IPS-18a (cell line): Measurements from ENCODE around the gene JOSD2.

Source experiments
- H3K27ac ChIP-seq: one replicate; pipeline ENCODE4 v1.5.1; 2013; ENCODE audit warnings: low read length
- H3K27me3 ChIP-seq: one replicate; pipeline ENCODE4 v1.6.1; 2013; ENCODE audit warnings: mild to moderate bottlenecking, low read length; ENCODE audit not compliant: control insufficient read depth, insufficient read depth
- H3K36me3 ChIP-seq: one replicate; pipeline ENCODE4 v1.6.1; 2013; ENCODE audit warnings: low read depth, low read length; ENCODE audit not compliant: control insufficient read depth
- H3K4me1 ChIP-seq: one replicate; pipeline ENCODE4 v1.6.1; 2013; ENCODE audit warnings: low read depth, low read length; ENCODE audit not compliant: control insufficient read depth
- H3K4me3 ChIP-seq: one replicate; pipeline ENCODE4 v1.5.1; 2013; ENCODE audit warnings: low read length
- H3K9ac ChIP-seq: one replicate; pipeline ENCODE4 v1.6.1; 2013; ENCODE audit warnings: mild to moderate bottlenecking, low read length, moderate library complexity
- H3K9me3 ChIP-seq: one replicate; pipeline ENCODE4 v1.6.1; 2013; ENCODE audit warnings: low read depth, low read length; ENCODE audit not compliant: control insufficient read depth

JOSD2 gene

DNA sequence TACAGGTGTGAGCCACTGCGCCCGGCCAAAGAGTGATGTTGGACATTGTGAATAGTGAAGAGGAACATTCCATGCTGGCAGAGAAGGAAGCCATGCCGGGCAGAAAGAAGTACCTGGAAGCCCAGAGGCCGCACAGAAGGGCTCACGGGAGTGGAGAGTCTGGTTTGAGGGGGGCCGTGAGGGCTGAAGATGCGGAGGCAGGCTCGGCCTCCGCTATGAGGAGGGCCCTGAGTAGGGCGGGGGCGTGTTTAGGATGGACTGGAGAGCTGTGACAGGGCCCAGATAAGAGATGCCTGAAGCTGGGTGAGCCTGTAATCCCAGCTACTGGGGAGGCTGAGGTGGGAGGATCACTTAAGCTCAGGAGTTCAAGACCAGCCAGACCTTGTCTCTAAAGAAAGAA is 1.6 kb downstream of the JOSD2 start:
- H3K9ac ChIP-seq, result no peak overlapping the region
- H3K36me3 ChIP-seq, result no peaks in the 10 kb centered on the region
- H3K4me1 ChIP-seq, result no peaks in the 10 kb centered on the region
- no peak overlapping the region for H3K4me3 ChIP-seq
- peaks cover 20% of the 10 kb centered on the region for H3K27me3 ChIP-seq
- no peaks in the 10 kb centered on the region for H3K9me3 ChIP-seq
- H3K27ac ChIP-seq, result no peak overlapping the region

DNA sequence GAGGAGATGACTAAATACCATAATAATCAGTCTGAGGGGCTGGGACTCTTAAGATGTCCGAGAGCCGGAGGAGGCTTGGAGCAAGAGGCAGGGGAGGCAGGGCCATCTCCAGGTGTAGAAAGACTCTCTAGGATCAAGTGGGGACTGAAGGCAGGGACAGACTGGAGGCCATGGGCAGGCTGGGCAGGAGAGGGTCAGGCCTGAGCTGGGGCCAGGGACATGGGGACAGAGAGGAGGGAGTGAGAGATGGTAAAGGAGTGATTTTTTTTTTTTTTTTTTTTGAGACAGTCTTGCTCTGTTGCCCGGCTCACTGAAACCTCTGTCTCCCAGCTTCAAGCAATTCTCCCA is 2.2 kb downstream of the JOSD2 start:
- H3K4me3 ChIP-seq, result no peak overlapping the region
- no peaks in the 10 kb centered on the region for H3K4me1 ChIP-seq
- no peak overlapping the region for H3K27ac ChIP-seq
- H3K27me3 ChIP-seq, result peaks cover 20% of the 10 kb centered on the region
- no peaks in the 10 kb centered on the region for H3K36me3 ChIP-seq
- H3K9me3 ChIP-seq, result no peaks in the 10 kb centered on the region
- H3K9ac ChIP-seq, result no peak overlapping the region

DNA sequence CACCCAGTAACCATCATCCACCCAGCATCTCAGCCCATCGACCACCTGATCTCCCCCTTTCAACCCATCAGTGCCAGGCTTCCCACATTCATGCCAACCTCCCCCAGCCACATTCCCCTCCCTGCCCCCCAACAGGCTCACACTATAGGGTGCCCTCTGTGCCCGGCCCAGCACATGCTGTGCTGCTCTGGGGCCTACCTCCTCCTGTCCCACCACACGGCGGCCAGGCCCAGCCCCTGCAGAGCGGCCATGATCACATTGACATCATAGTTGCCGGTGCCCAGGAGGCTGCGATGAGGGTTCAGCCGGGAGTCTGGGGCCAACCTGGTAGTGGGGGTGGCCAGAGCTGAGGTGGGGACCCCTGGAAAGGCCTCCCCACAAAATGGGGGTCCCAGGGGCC is 3.6 kb downstream of the JOSD2 start:
- no peaks in the 10 kb centered on the region for H3K36me3 ChIP-seq
- no peak overlapping the region for H3K4me3 ChIP-seq
- no peak overlapping the region for H3K27ac ChIP-seq
- H3K9ac ChIP-seq, result no peak overlapping the region
- H3K9me3 ChIP-seq, result no peaks in the 10 kb centered on the region
- no peaks in the 10 kb centered on the region for H3K4me1 ChIP-seq
- H3K27me3 ChIP-seq, result peaks cover 20% of the 10 kb centered on the region

DNA sequence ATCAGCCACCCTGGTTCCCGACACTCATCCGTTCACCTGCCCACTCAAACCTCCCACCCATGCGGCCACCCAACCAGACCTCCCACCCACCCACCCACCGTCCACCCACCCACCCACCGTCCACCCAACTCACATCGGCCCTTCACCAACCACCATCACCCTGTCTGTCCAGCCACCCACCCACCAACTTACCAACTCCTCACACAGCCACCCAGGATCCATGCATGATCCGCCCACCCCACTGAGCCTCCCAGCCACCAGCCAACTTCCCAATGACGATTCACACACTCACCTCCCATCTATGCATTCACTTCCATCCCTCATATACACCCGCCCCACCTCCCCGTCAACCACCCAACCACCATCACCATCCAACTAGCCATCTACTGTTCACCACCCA is 4.3 kb downstream of the JOSD2 start:
- Histone ChIP-seq H3K27me3 (peaks cover 20% of the 10 kb centered on the region), H3K4me3 (no peak overlapping the region), H3K27ac (no peak overlapping the region), H3K9ac (no peak overlapping the region), H3K9me3 (no peaks in the 10 kb centered on the region), H3K4me1 (no peaks in the 10 kb centered on the region), H3K36me3 (no peaks in the 10 kb centered on the region)

DNA sequence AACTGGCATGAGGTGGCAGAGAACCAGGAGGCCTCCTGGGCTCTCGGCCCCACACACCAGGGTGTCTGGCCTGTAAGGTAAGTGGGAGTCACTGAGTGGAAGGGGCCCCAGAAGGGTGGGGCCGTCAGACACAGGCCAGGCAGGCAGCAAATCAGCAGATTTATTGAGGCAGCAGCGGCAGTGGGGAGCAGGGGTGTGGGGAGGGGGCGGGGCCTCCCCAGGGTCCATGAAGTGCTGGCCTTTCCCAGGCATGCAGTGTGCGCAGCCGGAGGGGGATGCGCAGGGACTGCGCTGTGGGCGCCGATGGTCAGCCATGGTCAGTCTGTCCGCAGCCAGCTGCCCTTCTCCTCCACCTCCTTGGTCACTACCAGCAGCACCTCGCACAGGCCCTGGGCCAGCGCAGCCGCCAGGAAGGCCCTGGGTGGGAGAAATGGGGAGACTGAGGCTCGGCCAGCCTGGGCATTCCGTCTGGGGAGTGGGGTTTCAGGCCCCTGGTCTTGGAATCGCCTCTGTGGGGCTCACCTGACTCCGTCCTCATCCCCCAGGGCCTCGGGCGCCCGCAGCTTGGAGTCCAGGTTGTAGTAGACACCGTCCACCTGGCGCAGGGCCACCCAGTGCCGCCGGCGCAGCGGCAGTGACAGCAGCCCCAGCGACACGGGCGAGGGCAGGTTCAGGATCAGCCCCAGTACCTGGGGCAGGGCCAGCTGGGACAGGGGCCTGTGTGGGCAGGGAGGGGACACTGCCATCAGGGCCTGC is 5.0 kb downstream of the JOSD2 start:
- no peak overlapping the region for H3K27ac ChIP-seq
- no peak overlapping the region for H3K4me3 ChIP-seq
- H3K9me3 ChIP-seq, result no peaks in the 10 kb centered on the region
- H3K4me1 ChIP-seq, result no peaks in the 10 kb centered on the region
- no peaks in the 10 kb centered on the region for H3K36me3 ChIP-seq
- H3K9ac ChIP-seq, result no peak overlapping the region
- peaks cover 24% of the 10 kb centered on the region for H3K27me3 ChIP-seq

DNA sequence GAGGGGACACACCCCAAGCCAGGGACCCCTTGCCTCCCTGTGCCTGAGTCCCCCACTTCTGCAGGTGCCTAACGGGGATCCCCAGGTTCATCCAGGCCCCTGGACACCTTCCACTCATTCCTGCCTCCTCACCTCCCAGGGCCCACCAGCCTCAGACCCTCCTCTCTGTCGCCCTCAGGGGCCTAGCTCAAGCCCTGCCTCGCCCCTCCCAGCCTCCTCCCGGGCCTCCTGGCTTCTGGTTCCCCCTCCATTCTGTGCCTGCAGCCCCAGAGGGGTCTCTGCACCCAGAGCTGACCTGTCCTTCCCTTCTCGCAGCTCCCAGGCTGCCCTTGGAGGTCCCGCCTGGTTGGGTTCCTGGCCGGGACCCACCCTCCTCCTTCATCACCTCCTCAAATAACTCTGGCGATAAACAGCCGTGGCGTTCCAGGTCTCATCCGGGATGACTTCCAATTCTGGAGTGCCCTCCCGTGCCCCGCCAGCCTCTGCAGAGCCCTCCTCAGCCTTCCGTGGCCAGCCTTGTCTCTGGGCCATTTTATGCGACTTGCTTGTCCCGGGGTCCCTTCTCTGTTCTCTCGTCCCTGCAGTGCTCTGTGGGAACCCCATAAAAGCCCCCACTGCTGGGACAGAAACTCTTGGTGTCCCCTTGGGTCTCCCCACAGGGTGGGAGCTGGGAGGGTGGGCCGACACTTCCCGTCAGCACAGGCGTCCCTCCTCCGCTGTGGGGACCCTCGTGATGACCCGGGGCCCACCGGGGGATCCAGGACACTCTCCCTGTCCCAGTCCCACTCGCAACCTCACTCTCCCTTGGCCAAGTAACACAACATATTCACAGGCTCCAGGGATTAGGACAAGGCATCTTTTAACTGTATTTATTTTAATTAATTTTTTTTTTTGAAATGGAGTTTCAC is 9.2 kb downstream of the JOSD2 start:
- H3K9me3 ChIP-seq, result no peaks in the 10 kb centered on the region
- H3K27me3 ChIP-seq, result peaks cover 43% of the 10 kb centered on the region
- H3K9ac ChIP-seq, result no peak overlapping the region
- no peak overlapping the region for H3K4me3 ChIP-seq
- no peak overlapping the region for H3K27ac ChIP-seq
- H3K4me1 ChIP-seq, result peaks cover 3% of the 10 kb centered on the region
- no peaks in the 10 kb centered on the region for H3K36me3 ChIP-seq

DNA sequence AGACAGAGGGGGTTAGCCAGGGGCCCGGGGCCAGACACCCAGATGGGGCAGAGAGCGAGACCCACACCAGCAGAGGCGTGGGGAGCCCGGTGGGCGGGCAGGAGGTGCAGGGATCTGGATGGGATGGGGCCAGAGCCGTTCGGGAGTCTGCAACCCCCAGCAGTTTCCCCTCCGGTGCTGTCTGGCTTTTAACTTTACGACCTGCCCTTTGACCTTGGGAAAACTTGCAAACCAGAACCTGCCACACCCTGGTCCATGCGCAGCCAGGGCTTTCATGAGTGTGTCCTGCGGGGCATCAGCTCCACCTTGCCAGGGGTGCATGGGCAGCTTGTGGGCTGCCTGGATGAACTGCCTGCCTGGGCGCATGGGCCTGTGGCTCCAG is 9.8 kb downstream of the JOSD2 start:
- Histone ChIP-seq H3K4me1 (peaks cover 3% of the 10 kb centered on the region), H3K36me3 (no peaks in the 10 kb centered on the region), H3K4me3 (no peak overlapping the region), H3K9ac (no peak overlapping the region), H3K9me3 (no peaks in the 10 kb centered on the region), H3K27ac (no peak overlapping the region), H3K27me3 (peaks cover 48% of the 10 kb centered on the region)

DNA sequence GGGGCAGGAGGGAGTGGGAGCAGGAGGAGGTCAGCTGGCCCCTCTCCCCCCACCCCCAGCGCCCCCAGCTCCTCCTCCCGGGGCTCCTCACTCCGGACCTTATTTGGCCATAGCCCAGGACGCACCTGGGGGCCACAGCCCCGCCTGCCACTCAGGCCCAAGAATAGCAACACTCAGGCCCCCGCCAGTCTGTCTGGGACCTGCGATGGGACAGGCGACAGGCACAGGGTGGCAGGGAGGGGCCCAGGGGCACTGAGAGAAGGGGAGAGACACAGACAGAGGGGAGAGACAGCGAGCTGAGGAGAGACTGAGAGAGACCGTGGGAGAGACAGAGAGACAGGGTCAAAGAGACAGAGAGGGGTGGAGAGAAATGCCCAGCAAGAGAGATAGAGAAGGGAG is 10.2 kb downstream of the JOSD2 start:
- Histone ChIP-seq H3K9me3 (no peaks in the 10 kb centered on the region), H3K36me3 (no peaks in the 10 kb centered on the region), H3K27ac (no peak overlapping the region), H3K4me3 (no peak overlapping the region), H3K27me3 (peaks cover 52% of the 10 kb centered on the region), H3K9ac (no peak overlapping the region), H3K4me1 (peaks cover 3% of the 10 kb centered on the region)

DNA sequence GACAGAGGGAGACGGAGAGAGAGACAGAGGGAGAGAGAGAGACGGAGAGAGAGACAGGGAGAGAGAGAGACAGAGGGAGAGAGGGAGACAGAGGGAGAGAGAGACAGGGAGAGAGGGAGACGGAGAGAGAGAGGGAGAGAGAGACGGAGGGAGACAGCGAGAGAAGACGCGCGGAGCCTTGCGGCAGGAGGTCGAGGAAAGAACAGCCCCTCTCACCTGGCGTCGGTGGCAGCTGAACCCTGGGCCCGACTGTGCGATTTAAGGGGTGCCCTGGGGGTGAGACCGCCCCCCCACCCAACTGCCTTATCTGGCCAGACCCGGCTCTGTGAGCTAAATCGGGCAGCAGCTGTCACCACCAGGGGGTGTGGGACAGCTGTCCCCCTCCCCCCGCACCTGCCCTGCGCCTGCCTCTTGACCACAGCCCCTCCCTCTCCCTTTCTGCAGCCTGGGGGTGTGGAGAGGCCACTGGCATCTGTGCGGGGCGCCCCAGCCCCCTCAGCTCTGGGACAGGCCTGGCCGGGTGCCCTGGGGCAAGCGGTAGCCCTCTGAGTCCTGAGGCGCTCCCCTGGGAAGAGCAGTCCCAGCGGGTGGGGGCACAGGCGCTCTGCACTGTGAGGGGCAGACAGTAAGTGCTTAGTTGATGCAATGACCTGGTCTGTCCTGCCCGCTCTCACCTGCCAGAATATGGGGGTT is 10.8 kb downstream of the JOSD2 start:
- Histone ChIP-seq H3K36me3 (no peaks in the 10 kb centered on the region), H3K9ac (no peak overlapping the region), H3K4me1 (peaks cover 3% of the 10 kb centered on the region), H3K27me3 (peaks cover 55% of the 10 kb centered on the region), H3K9me3 (no peaks in the 10 kb centered on the region), H3K4me3 (no peak overlapping the region), H3K27ac (no peak overlapping the region)

DNA sequence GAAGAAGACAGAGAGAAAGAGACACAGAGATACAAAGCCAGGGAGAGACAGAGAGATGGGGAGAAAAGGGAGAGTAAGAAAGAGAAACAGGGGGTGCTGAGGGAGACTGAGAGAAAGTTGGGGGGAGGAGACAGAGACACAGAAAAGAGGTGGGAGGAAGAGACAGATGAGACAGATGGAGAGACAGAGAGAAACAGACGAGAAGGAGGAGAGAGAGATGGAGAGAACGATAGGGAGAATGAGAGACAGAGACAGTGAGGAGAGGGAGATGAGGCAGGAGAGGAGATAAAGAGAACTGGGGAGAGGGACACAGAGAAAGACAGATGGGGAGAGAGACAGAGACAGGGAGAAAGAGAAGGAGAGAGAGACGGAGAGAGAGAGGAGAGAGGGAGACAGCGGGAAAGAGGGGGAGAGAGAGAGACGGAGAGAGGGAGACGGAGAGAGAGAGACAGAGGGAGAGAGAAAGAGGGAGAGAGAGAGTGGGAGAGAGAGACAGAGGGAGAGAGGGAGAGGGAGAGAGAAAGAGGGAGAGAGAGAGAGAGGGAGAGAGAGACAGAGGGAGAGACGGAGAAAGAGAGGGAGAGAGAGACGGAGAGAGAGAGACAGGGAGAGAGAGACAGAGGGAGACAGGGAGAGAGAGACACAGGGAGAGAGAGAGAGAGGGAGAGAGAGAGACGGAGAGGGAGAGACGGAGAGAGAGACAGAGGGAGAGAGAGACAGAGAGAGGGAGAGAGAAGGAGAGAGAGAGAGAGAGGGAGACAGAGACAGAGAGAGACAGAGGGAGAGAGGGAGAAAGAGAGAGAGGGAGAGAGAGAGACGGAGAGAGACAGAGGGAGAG is 12.6 kb downstream of the JOSD2 start:
- H3K27ac ChIP-seq, result no peak overlapping the region
- H3K9me3 ChIP-seq, result no peaks in the 10 kb centered on the region
- peaks cover 3% of the 10 kb centered on the region for H3K4me1 ChIP-seq
- H3K9ac ChIP-seq, result no peak overlapping the region
- H3K4me3 ChIP-seq, result no peak overlapping the region
- H3K27me3 ChIP-seq, result peaks cover 73% of the 10 kb centered on the region
- no peaks in the 10 kb centered on the region for H3K36me3 ChIP-seq

DNA sequence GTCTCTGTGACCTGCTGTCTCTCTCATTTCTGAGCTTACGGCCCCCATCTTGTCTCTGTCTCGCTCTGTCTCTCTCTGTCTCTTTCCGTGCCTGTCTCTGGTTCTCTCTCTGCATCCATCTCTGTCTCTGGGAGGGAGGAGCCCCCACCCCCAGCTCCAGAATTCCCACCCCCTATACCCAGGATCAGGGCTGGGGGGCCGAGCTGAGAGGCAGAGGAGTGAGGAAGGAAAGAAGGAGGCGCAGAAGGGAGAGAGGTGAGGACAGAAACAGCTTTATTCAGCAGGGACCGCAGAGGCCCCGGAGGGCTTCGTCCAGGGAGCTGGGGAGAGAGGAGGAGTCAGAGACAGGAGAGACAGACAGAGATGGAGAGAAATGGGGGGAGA is 14.0 kb downstream of the JOSD2 start:
- H3K9ac ChIP-seq, result no peak overlapping the region
- H3K4me1 ChIP-seq, result peaks cover 3% of the 10 kb centered on the region
- no peaks in the 10 kb centered on the region for H3K36me3 ChIP-seq
- peaks cover 87% of the 10 kb centered on the region for H3K27me3 ChIP-seq
- H3K4me3 ChIP-seq, result no peak overlapping the region
- H3K27ac ChIP-seq, result no peak overlapping the region
- H3K9me3 ChIP-seq, result no peaks in the 10 kb centered on the region
